Activated naive CD4-positive, alpha-beta T cell treated with anti-CD3 and anti-CD28 coated beads for 36 hours (primary cell): Measurements from ENCODE around the gene ZNF213. TPM values are rescaled to one million over a fixed set of nuclear protein-coding genes. Genes with fewer than 3 reads are reported as not detected.

ENCODE experiments used
- CTCF ChIA-PET: fragments of 350-600 bp; sonication (Branson Sonifier 250); formaldehyde crosslinking; loops from one replicate; lab custom pipeline; 2021; ENCODE audit warnings: antibody characterized with exemption; lab: Charles Lee
- DNase-seq: peaks from one replicate; pipeline ENCODE4 v3.0.0-alpha.2; 2020
- H3K27ac Mint-ChIP-seq: one replicate; pipeline ENCODE4 v1.8.0; 2021; ENCODE audit warnings: mild to moderate bottlenecking, mixed read lengths
- H3K27me3 Mint-ChIP-seq: one replicate; pipeline ENCODE4 v1.8.0; 2021; ENCODE audit warnings: low read depth, mixed read lengths
- H3K36me3 Mint-ChIP-seq: one replicate; pipeline ENCODE4 v1.8.0; 2021; ENCODE audit warnings: low read depth, mixed read lengths
- H3K4me1 Mint-ChIP-seq: one replicate; pipeline ENCODE4 v1.8.0; 2021; ENCODE audit warnings: low read depth, mixed read lengths
- H3K4me3 Mint-ChIP-seq: one replicate; pipeline ENCODE4 v1.8.0; 2021; ENCODE audit warnings: mild to moderate bottlenecking, moderate library complexity, mixed read lengths
- H3K9me3 Mint-ChIP-seq: one replicate; pipeline ENCODE4 v1.8.0; 2021; ENCODE audit warnings: mixed read lengths
- intact Hi-C: fragments of 100-400 bp; cut with micrococcal nuclease; formaldehyde crosslinking; loops from one replicate; pipeline ENCODE4 v1.15.1; 2023
- total RNA-seq, 2 experiments: library from RNA; stranded (reverse); gene quantifications; one replicate each; pipeline ENCODE4 v1.2.3, GENCODE V29; 2021

Gene ZNF213
- total RNA-seq, 2 experiments from 2014 or later, result 6.1 to 6.5 TPM

GRCh38 chr16:3155181-3155580 lies 20.4 kb downstream of the ZNF213 start:
- CTCF ChIA-PET, result interaction anchor here (1.3 kb wide), 1 partner anchor 11 kb away, joined by 3 read pairs; no protein-coding TSS in a partner anchor
- intact Hi-C loops, result loop anchor here (10.0 kb wide), 1 partner anchor 240 kb away; the partner anchor contains the start of gene FLYWCH1

GRCh38 chr16:3155972-3156371 lies 21.1 kb downstream of the ZNF213 start:
- Mint-ChIP-seq H3K36me3 (peaks cover 4% of the 10 kb centered on the region), H3K4me3 (no peak overlapping the region), H3K27me3 (peaks cover 10% of the 10 kb centered on the region), H3K27ac (no peak overlapping the region), H3K4me1 (peaks cover 27% of the 10 kb centered on the region), H3K9me3 (peaks cover 2% of the 10 kb centered on the region)
- intact Hi-C loops, result loop anchor here (10.0 kb wide), 1 partner anchor 241 kb away; the partner anchor contains the start of gene FLYWCH1
- CTCF ChIA-PET, result interaction anchor here (1.3 kb wide), 1 partner anchor 10 kb away, joined by 3 read pairs; no protein-coding TSS in a partner anchor
- no peak for DNase-seq

More at GRCh38 chr16:3155181-3155580, 20.4 kb downstream of the ZNF213 start:
- Mint-ChIP-seq H3K27me3 (peaks cover 10% of the 10 kb centered on the region), H3K36me3 (peaks cover 4% of the 10 kb centered on the region), H3K27ac (no peak overlapping the region), H3K9me3 (peaks cover 2% of the 10 kb centered on the region), H3K4me1 (peaks cover 32% of the 10 kb centered on the region), H3K4me3 (no peak overlapping the region)
- no peak for DNase-seq

GRCh38 chr16:3157229-3158025 lies 22.6 kb downstream of the ZNF213 start:
- peaks cover 20% of the 10 kb centered on the region for H3K4me1 Mint-ChIP-seq
- H3K4me3 Mint-ChIP-seq, result peak overlapping the region; percentile 71

GRCh38 chr16:3158026-3158509 lies 23.2 kb downstream of the ZNF213 start:
- peaks cover 2% of the 10 kb centered on the region for H3K9me3 Mint-ChIP-seq
- intact Hi-C loops, result loop anchor here (1.0 to 10.0 kb wide), 2 partner anchors 8 to 243 kb away; partner anchors contain the start of gene FLYWCH1

More at GRCh38 chr16:3157229-3158025, 22.6 kb downstream of the ZNF213 start:
- peaks cover 2% of the 10 kb centered on the region for H3K9me3 Mint-ChIP-seq
- CTCF ChIA-PET, result interaction anchor here (0.7 to 2.2 kb wide), 5 partner anchors 10 to 242 kb away, joined by 3 to 10 read pairs (median 5); no protein-coding TSS in a partner anchor
- peaks cover 9% of the 10 kb centered on the region for H3K27me3 Mint-ChIP-seq
- peak; percentile 78 for DNase-seq
- intact Hi-C loops, result loop anchor here (1.0 to 10.0 kb wide), 2 partner anchors 7 to 243 kb away; partner anchors contain the start of gene FLYWCH1
- peaks cover 3% of the 10 kb centered on the region for H3K36me3 Mint-ChIP-seq
- peak overlapping the region; percentile 48 for H3K27ac Mint-ChIP-seq

GRCh38 chr16:3158510-3159314 lies 23.9 kb downstream of the ZNF213 start:
- intact Hi-C loops, result loop anchor here (1.0 to 10.0 kb wide), 2 partner anchors 8 to 244 kb away; partner anchors contain the start of gene FLYWCH1
- Mint-ChIP-seq H3K27me3 (peaks cover 6% of the 10 kb centered on the region), H3K9me3 (peaks cover 2% of the 10 kb centered on the region), H3K4me3 (peak overlapping the region; percentile 89), H3K4me1 (peaks cover 15% of the 10 kb centered on the region), H3K36me3 (no peaks in the 10 kb centered on the region), H3K27ac (peak overlapping the region; percentile 78)
- peak; percentile 82 for DNase-seq
- CTCF ChIA-PET, result interaction anchor here (0.7 to 2.2 kb wide), 5 partner anchors 9 to 130 kb away, joined by 3 to 10 read pairs (median 5); no protein-coding TSS in a partner anchor

More at GRCh38 chr16:3158026-3158509, 23.2 kb downstream of the ZNF213 start:
- CTCF ChIA-PET, result interaction anchor here (1.3 to 2.2 kb wide), 4 partner anchors 10 to 130 kb away, joined by 3 to 10 read pairs (median 5); no protein-coding TSS in a partner anchor
- Mint-ChIP-seq H3K4me1 (peaks cover 15% of the 10 kb centered on the region), H3K36me3 (no peaks in the 10 kb centered on the region), H3K27ac (peak overlapping the region; percentile 48), H3K4me3 (peak overlapping the region; percentile 71), H3K27me3 (peaks cover 6% of the 10 kb centered on the region)
- no peak for DNase-seq

- peaks cover 6% of the 10 kb centered on the region for H3K27me3 Mint-ChIP-seq
- H3K27ac Mint-ChIP-seq, result no peak overlapping the region
- H3K4me1 Mint-ChIP-seq, result peaks cover 22% of the 10 kb centered on the region
- H3K36me3 Mint-ChIP-seq, result no peaks in the 10 kb centered on the region
- no peaks in the 10 kb centered on the region for H3K9me3 Mint-ChIP-seq
- DNase-seq, result no peak
- H3K4me3 Mint-ChIP-seq, result peak overlapping the region; percentile 36
- intact Hi-C loops, result no loop called here
- CTCF ChIA-PET, result interaction anchor here (1.2 kb wide), 1 partner anchor 32 kb away, joined by 3 read pairs; no protein-coding TSS in a partner anchor
Measured at GRCh38 chr16:3161235-3162018, 26.6 kb downstream of the ZNF213 start.

- Mint-ChIP-seq H3K36me3 (no peaks in the 10 kb centered on the region), H3K4me3 (no peak overlapping the region), H3K9me3 (no peaks in the 10 kb centered on the region), H3K27me3 (no peaks in the 10 kb centered on the region), H3K27ac (no peak overlapping the region), H3K4me1 (peaks cover 11% of the 10 kb centered on the region)
- intact Hi-C loops, result no loop called here
- CTCF ChIA-PET, result interaction anchor here (1.2 to 2.1 kb wide), 3 partner anchors 30 to 33 kb away, joined by 3 to 7 read pairs (median 5); partner anchors contain the start of gene ZNF213
- no peak for DNase-seq
Measured at GRCh38 chr16:3164121-3164991, 29.5 kb downstream of the ZNF213 start.

- no peaks in the 10 kb centered on the region for H3K36me3 Mint-ChIP-seq
- intact Hi-C loops, result no loop called here
- H3K27me3 Mint-ChIP-seq, result peaks cover 4% of the 10 kb centered on the region
- CTCF ChIA-PET, result interaction anchor here (0.9 to 2.1 kb wide), 7 partner anchors 9 to 64 kb away, joined by 3 to 7 read pairs (median 3); partner anchors contain the start of gene ZNF213
- H3K9me3 Mint-ChIP-seq, result no peaks in the 10 kb centered on the region
- H3K4me1 Mint-ChIP-seq, result peaks cover 7% of the 10 kb centered on the region
- no peak for DNase-seq
- peak overlapping the region; percentile 61 for H3K27ac Mint-ChIP-seq
- peak overlapping the region; percentile 14 for H3K4me3 Mint-ChIP-seq
Measured at GRCh38 chr16:3165111-3165822, 30.4 kb downstream of the ZNF213 start.

GRCh38 chr16:3166505-3166886 lies 31.7 kb downstream of the ZNF213 start:
- Mint-ChIP-seq H3K27me3 (peaks cover 12% of the 10 kb centered on the region), H3K9me3 (no peaks in the 10 kb centered on the region), H3K36me3 (no peaks in the 10 kb centered on the region), H3K27ac (no peak overlapping the region), H3K4me1 (peaks cover 19% of the 10 kb centered on the region), H3K4me3 (no peak overlapping the region)
- CTCF ChIA-PET, result interaction anchor here (0.7 to 2.1 kb wide), 6 partner anchors 11 to 136 kb away, joined by 3 to 7 read pairs (median 4); no protein-coding TSS in a partner anchor
- intact Hi-C loops, result loop anchor here (1.0 to 2.0 kb wide), 6 partner anchors 32 to 163 kb away; no protein-coding TSS in a partner anchor
- DNase-seq, result no peak
